Loucy (cell line): ENCODE results near the gene DGAT2.

Source experiments
- H2AFZ ChIP-seq: fragments of 200-600 bp; sonication (generic); 2 replicates; pipeline ENCODE4 v1.6.0; 2016; ENCODE audit warnings: antibody characterized with exemption, mild to moderate bottlenecking, low read length, moderate library complexity
- H3F3A ChIP-seq: fragments of 200-600 bp; 2 replicates; pipeline ENCODE4 v1.6.0; 2016; ENCODE audit warnings: antibody characterized with exemption, low read depth, mild to moderate bottlenecking
- H3K27me3 ChIP-seq: fragments of 200-600 bp; sonication (generic); 2 replicates; pipeline ENCODE4 v1.6.1; 2014; ENCODE audit warnings: low read length, mild to moderate bottlenecking; ENCODE audit not compliant: insufficient read depth, poor library complexity, severe bottlenecking
- H3K36me3 ChIP-seq: fragments of 200-600 bp; sonication (generic); 2 replicates; pipeline ENCODE4 v1.6.1; 2016; ENCODE audit warnings: low read length; ENCODE audit not compliant: insufficient read depth
- H3K4me1 ChIP-seq: fragments of 200-600 bp; sonication (generic); 2 replicates; pipeline ENCODE4 v1.5.1; 2014; ENCODE audit warnings: low read length, mild to moderate bottlenecking; ENCODE audit not compliant: insufficient read depth, poor library complexity, severe bottlenecking
- H3K4me2 ChIP-seq: fragments of 200-600 bp; sonication (generic); 2 replicates; pipeline ENCODE4 v1.6.0; 2014; ENCODE audit warnings: antibody characterized with exemption, low read length, low read depth, mild to moderate bottlenecking; ENCODE audit not compliant: poor library complexity, severe bottlenecking
- H3K4me3 ChIP-seq: fragments of 200-600 bp; sonication (generic); 2 replicates; pipeline ENCODE4 v1.5.1; 2014; ENCODE audit warnings: low read length, mild to moderate bottlenecking, mixed read lengths; ENCODE audit not compliant: poor library complexity, severe bottlenecking
- H3K79me2 ChIP-seq: fragments of 200-600 bp; sonication (generic); 2 replicates; pipeline ENCODE4 v1.6.1; 2014; ENCODE audit warnings: low read length; ENCODE audit not compliant: insufficient read depth
- H3K9ac ChIP-seq: fragments of 200-600 bp; sonication (generic); 2 replicates; pipeline ENCODE4 v1.6.0; 2014; ENCODE audit warnings: mild to moderate bottlenecking, low read depth, low read length, moderate library complexity; ENCODE audit not compliant: poor library complexity, severe bottlenecking
- H3K9me2 ChIP-seq: fragments of 200-600 bp; sonication (generic); replicated peaks from 2 replicates; pipeline ENCODE4 v1.6.1; 2016; ENCODE audit warnings: low read depth, low read length, mixed read lengths
- H3K9me3 ChIP-seq: fragments of 200-600 bp; sonication (generic); 2 replicates; pipeline ENCODE4 v1.6.1; 2014; ENCODE audit warnings: mild to moderate bottlenecking, antibody characterized with exemption, low read length, low read depth; ENCODE audit not compliant: insufficient read depth
- H4K20me1 ChIP-seq: fragments of 200-600 bp; sonication (generic); 2 replicates; pipeline ENCODE4 v1.6.0; 2014; ENCODE audit warnings: antibody characterized with exemption, low read length, mild to moderate bottlenecking; ENCODE audit not compliant: insufficient read depth, poor library complexity, severe bottlenecking
- EZH2phosphoT487 ChIP-seq: fragments of 200-600 bp; IDR thresholded peaks from 2 replicates; pipeline ENCODE4 v1.6.1; 2018; ENCODE audit warnings: antibody characterized with exemption, mild to moderate bottlenecking, moderate library complexity, borderline replicate concordance
- TF ChIP-seq, protein P1 (sequence below): fragments of 200-600 bp; sonication (generic); conservative IDR thresholded peaks from 2 replicates; pipeline ENCODE4 v1.5.1; 2014; ENCODE audit warnings: mild to moderate bottlenecking, antibody characterized with exemption, low read length

DGAT2 gene

DNA sequence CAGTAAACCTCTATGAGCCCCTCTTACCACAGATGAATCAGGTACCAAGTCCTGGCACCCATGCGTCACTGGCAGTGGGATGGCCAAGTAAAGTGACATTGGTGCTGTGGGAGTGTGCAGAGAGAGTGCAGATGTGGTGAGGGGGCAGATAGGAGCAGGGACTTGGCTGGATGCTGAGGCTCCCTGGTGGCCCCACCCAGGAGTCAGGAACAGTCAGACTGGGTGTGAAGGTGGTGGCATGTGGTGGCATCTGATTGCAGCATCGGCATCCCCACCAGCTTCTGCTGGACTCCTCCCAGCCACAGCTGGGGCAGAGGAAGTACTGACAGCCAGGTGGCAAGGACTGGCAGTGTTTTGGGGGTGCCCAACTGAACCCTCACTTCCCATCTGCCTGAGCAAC is 11.4 kb downstream of the DGAT2 start:
- H3K9me2 ChIP-seq = no peaks in the 10 kb centered on the region
- no peaks in the 10 kb centered on the region for H3K36me3 ChIP-seq
- H3K9ac ChIP-seq = no peak overlapping the region
- no peak overlapping the region for H2AFZ ChIP-seq
- TF ChIP-seq EZH2phosphoT487 = no peak
- TF ChIP-seq, protein P1, sequence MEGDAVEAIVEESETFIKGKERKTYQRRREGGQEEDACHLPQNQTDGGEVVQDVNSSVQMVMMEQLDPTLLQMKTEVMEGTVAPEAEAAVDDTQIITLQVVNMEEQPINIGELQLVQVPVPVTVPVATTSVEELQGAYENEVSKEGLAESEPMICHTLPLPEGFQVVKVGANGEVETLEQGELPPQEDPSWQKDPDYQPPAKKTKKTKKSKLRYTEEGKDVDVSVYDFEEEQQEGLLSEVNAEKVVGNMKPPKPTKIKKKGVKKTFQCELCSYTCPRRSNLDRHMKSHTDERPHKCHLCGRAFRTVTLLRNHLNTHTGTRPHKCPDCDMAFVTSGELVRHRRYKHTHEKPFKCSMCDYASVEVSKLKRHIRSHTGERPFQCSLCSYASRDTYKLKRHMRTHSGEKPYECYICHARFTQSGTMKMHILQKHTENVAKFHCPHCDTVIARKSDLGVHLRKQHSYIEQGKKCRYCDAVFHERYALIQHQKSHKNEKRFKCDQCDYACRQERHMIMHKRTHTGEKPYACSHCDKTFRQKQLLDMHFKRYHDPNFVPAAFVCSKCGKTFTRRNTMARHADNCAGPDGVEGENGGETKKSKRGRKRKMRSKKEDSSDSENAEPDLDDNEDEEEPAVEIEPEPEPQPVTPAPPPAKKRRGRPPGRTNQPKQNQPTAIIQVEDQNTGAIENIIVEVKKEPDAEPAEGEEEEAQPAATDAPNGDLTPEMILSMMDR = no peak
- no peaks in the 10 kb centered on the region for H3K79me2 ChIP-seq
- no peaks in the 10 kb centered on the region for H3F3A ChIP-seq
- H3K4me3 ChIP-seq = no peak overlapping the region
- H3K27me3 ChIP-seq = no peaks in the 10 kb centered on the region
- H3K9me3 ChIP-seq = no peaks in the 10 kb centered on the region
- H3K4me2 ChIP-seq = no peak overlapping the region
- H4K20me1 ChIP-seq = no peaks in the 10 kb centered on the region
- H3K4me1 ChIP-seq = peaks cover 22% of the 10 kb centered on the region

DNA sequence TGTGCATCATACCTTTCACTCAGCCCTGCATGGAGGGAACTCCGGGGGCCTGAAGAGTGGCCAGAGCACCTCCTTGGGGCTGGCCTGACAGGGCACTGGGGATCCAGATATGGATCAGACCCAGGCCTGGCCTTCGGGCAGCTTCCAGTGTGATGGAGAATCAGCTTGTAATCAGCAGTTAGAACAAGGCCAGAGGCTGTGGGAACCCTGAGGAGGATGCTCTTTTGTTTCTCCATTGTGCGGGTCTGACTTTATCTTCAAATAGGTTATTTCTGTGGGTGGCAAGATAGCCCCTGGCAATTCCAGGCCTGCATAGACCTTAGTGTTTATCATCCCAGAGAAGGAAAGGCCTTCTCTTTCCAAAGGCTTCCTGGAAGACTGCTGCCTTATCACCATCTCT is 12.3 kb downstream of the DGAT2 start:
- Histone ChIP-seq H3K9me2 (no peaks in the 10 kb centered on the region), H3K9ac (no peak overlapping the region), H3F3A (no peaks in the 10 kb centered on the region), H3K4me2 (no peak overlapping the region), H3K4me3 (no peak overlapping the region), H2AFZ (no peak overlapping the region), H3K36me3 (no peaks in the 10 kb centered on the region), H3K4me1 (peaks cover 22% of the 10 kb centered on the region), H3K27me3 (no peaks in the 10 kb centered on the region), H3K9me3 (no peaks in the 10 kb centered on the region), H3K79me2 (no peaks in the 10 kb centered on the region), H4K20me1 (no peaks in the 10 kb centered on the region)
- TF ChIP-seq EZH2phosphoT487 = no peak
- TF ChIP-seq, protein P1 = no peak

DNA sequence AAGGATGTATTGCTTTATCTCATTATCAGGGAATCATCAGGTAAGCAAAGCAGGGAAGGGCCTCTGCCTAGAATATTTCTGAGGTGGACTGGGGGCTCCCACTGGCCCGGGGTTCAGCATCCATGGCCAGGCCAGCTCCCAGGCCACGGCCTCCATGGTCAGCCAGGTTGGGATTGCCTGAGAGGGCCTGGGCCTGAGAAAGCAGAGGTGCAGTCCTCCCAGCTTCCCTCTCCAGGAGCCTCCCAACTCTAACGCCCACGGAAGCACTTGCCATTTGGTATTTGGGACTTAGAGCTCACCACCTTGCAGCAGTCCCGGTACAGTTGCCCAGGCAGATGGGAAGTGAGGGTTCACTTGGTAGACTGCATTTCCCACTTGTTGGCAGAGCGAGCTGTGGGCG is 12.7 kb downstream of the DGAT2 start:
- Histone ChIP-seq H3K79me2 (no peaks in the 10 kb centered on the region), H3K4me2 (no peak overlapping the region), H3K4me3 (no peak overlapping the region), H3K9me3 (no peaks in the 10 kb centered on the region), H3K36me3 (no peaks in the 10 kb centered on the region), H3K4me1 (peaks cover 22% of the 10 kb centered on the region), H3K9ac (no peak overlapping the region), H2AFZ (no peak overlapping the region), H3K9me2 (no peaks in the 10 kb centered on the region), H3K27me3 (no peaks in the 10 kb centered on the region), H3F3A (no peaks in the 10 kb centered on the region), H4K20me1 (no peaks in the 10 kb centered on the region)
- TF ChIP-seq EZH2phosphoT487 = no peak
- TF ChIP-seq, protein P1 = no peak
